Measurements from ENCODE around the gene DDX47. TPM values are rescaled to one million over a fixed set of nuclear protein-coding genes. Genes with fewer than 3 reads are reported as not detected.
A peak's percentile ranks its signal among the peaks of the same experiment; 100 is the strongest.
"Not testable (repeated sequence)": the region's sequence is repeated elsewhere in the genome, so short reads cannot be mapped to it uniquely, and the experiment has no call there.

Gene DDX47
- polyA plus RNA-seq, 1 of the 3 experiments (the other 2 are of a cell fraction): 68.4 TPM

DNA sequence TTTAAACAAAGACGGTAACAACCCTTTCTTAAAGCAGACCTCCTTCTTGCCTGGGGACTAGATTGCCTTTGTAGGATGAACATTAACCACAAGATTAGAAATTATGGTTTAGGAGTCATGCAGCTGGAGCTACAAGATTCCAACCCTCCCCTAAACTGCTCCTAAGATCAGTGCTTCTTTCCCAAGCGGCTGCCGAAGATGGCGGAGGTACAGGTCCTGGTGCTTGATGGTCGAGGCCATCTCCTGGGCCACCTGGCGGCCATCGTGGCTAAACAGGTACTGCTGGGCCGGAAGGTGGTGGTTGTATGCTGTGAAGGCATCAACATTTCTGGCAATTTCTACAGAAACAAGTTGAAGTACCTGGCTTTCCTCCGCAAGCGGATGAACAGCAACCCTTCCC, 62.2 kb downstream of the DDX47 start:
- H3K27ac ChIP-seq (ENCODE audit: low read depth in 2 of 2, low read length in 1 of 2); H3K4me3 ChIP-seq (ENCODE audit: low read depth in 2 of 2, low read length in 1 of 2); H3K4me2 ChIP-seq; H4K20me1 ChIP-seq (ENCODE audit: insufficient read depth); H3K79me2 ChIP-seq (ENCODE audit: insufficient read depth); POLR2A ChIA-PET; CTCF ChIA-PET; DNase-seq; H3K36me3 ChIP-seq (replicated peaks in 1 of 2; ENCODE audit: control insufficient read depth in 1 of 2, insufficient read depth in 2 of 2, low read length in 1 of 2); H2AFZ ChIP-seq (ENCODE audit: low read depth); H3K9ac ChIP-seq; H3K9me3 ChIP-seq; H3K27me3 ChIP-seq (ENCODE audit: insufficient read depth); H3K9me2 ChIP-seq: not testable (repeated sequence)
- Histone ChIP-seq H3K4me1 (ENCODE audit: control insufficient read depth in 1 of 2, insufficient read depth in 2 of 2, low read depth in 1 of 2, low read length in 1 of 2) (peaks cover 9 to 24% of the 10 kb centered on the region in 2 experiments), H3F3A (replicated peaks; ENCODE audit: insufficient read depth) (peaks cover 27% of the 10 kb centered on the region)
- WGBS (ENCODE audit: low lambda C conversion rate): 93% methylated on average over 8 of the region's 10 CpGs

- Histone ChIP-seq H4K20me1 (ENCODE audit: insufficient read depth) (no peaks in the 10 kb centered on the region), H3F3A (replicated peaks; ENCODE audit: insufficient read depth) (peaks cover 10% of the 10 kb centered on the region), H3K4me3 (ENCODE audit: low read depth in 2 of 2, low read length in 1 of 2) (no peak overlapping the region), H3K9ac (no peak overlapping the region), H3K36me3 (replicated peaks in 1 of 2; ENCODE audit: control insufficient read depth in 1 of 2, insufficient read depth in 2 of 2, low read length in 1 of 2) (no peaks in the 10 kb centered on the region), H2AFZ (ENCODE audit: low read depth) (no peak overlapping the region), H3K27ac (ENCODE audit: low read depth in 2 of 2, low read length in 1 of 2) (peak overlapping the region in 1 of 2 experiments; percentile 30; a peak in 1 of 4 replicates), H3K79me2 (ENCODE audit: insufficient read depth) (no peaks in the 10 kb centered on the region), H3K9me2 (no peaks in the 10 kb centered on the region), H3K27me3 (ENCODE audit: insufficient read depth) (no peaks in the 10 kb centered on the region), H3K9me3 (no peaks in the 10 kb centered on the region), H3K4me2 (no peak overlapping the region), H3K4me1 (ENCODE audit: control insufficient read depth in 1 of 2, insufficient read depth in 2 of 2, low read depth in 1 of 2, low read length in 1 of 2) (peaks cover 9 to 16% of the 10 kb centered on the region in 2 experiments)
- CTCF ChIA-PET: interaction anchor here (1.1 to 1.8 kb wide), 9 partner anchors 9 to 335 kb away, joined by 3 to 9 read pairs (median 5); partner anchors contain the start of gene GPRC5A
- POLR2A ChIA-PET: interaction anchor here (1.5 kb wide), 1 partner anchor 85 kb away, joined by 5 read pairs; no protein-coding TSS in a partner anchor
- WGBS (ENCODE audit: low lambda C conversion rate): 64% methylated on average over 5 of the region's 5 CpGs
- TF ChIP-seq NFIC (IDR thresholded peaks at IDR 0.05; ENCODE audit: borderline replicate concordance) (no peak), RXRA (IDR thresholded peaks at IDR 0.05; ENCODE audit: borderline replicate concordance, low read depth) (no peak)
- no peak for DNase-seq
Observed at GRCh38 chr12:12877153-12877768, 64.1 kb downstream of the DDX47 start.

DNA sequence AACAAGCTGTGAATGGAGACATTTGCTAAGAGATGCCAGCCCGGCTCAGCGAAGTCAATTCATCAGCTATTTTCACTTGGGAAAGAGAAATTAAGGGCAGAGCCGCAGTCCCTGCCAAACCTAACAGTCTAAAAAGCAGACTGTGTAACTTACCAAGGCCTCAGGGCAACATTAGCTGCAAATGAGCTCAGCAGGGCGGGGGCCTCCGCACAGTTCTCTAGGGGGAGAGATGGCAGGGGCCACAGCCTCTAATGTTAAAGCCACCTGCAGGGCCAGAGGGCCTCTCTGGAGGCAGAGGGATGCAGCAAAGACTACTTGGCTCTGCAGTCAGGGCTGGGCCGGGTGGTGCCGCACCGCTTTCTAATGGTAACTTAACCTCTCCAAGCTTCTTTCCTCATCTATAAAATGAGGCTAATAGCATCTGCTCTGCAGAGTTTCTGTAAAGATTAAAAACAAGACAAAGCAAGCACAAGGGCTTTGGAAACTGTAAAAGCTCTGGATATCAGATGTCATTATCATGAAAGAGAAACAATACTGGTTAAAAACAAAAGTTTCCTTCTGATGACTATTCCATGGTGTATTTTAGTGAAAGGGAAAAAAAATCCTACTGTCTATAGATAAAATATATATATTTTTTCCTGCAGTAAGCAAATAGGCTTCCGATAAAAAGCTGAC, 64.8 kb downstream of the DDX47 start:
- peak overlapping the region in 1 of 2 experiments; percentile 30; a peak in 1 of 4 replicates for H3K27ac ChIP-seq (ENCODE audit: low read depth in 2 of 2, low read length in 1 of 2)
- H3F3A ChIP-seq (replicated peaks; ENCODE audit: insufficient read depth): peaks cover 5% of the 10 kb centered on the region
- no peaks in the 10 kb centered on the region for H3K9me2 ChIP-seq
- H3K9me3 ChIP-seq: no peaks in the 10 kb centered on the region
- H3K4me1 ChIP-seq (ENCODE audit: control insufficient read depth in 1 of 2, insufficient read depth in 2 of 2, low read depth in 1 of 2, low read length in 1 of 2): peaks cover 9 to 10% of the 10 kb centered on the region in 2 experiments
- TF ChIP-seq RCOR1 (IDR thresholded peaks at IDR 0.05; ENCODE audit: low read length): peak; percentile 32
- no peak for TF ChIP-seq GATA2 (CRISPR knock-in tag; IDR thresholded peaks at IDR 0.05)
- no peak overlapping the region for H2AFZ ChIP-seq (ENCODE audit: low read depth)
- no peak overlapping the region for H3K4me2 ChIP-seq
- ChIA-PET POLR2A (interaction anchor here (1.5 kb wide), 1 partner anchor 86 kb away, joined by 5 read pairs; no protein-coding TSS in a partner anchor), CTCF (interaction anchor here (1.1 to 1.8 kb wide), 9 partner anchors 9 to 334 kb away, joined by 3 to 9 read pairs (median 5); partner anchors contain the start of gene GPRC5A)
- no peaks in the 10 kb centered on the region for H3K79me2 ChIP-seq (ENCODE audit: insufficient read depth)
- H3K36me3 ChIP-seq (replicated peaks in 1 of 2; ENCODE audit: control insufficient read depth in 1 of 2, insufficient read depth in 2 of 2, low read length in 1 of 2): no peaks in the 10 kb centered on the region
- 65% methylated on average over 9 of the region's 9 CpGs for WGBS (ENCODE audit: low lambda C conversion rate)
- H3K4me3 ChIP-seq (ENCODE audit: low read depth in 2 of 2, low read length in 1 of 2): no peak overlapping the region
- peak; percentile 61 for DNase-seq
- H3K9ac ChIP-seq: no peak overlapping the region
- H3K27me3 ChIP-seq (ENCODE audit: insufficient read depth): no peaks in the 10 kb centered on the region
- H4K20me1 ChIP-seq (ENCODE audit: insufficient read depth): no peaks in the 10 kb centered on the region

Small RNA genes within 50 kb of the gene (small RNA-seq; reads per million reads assigned to genes)
- gene AC007215.1: 0 reads per million in 7 experiments
- 0 reads per million in 7 experiments for gene MIR613

Other genes starting within 250 kb of the DDX47 start
- gene CREBL2, start 201.5 kb upstream of the DDX47 start, polyA plus RNA-seq (2012; rRNA removed): 12.6 and 16.2 TPM in 2 replicates
- gene GPR19, start 117.2 kb upstream of the DDX47 start, polyA plus RNA-seq (2012; rRNA removed): 0.41 and 0.55 TPM in 2 replicates
- gene CDKN1B, start 96.0 kb upstream of the DDX47 start, polyA plus RNA-seq (2012; rRNA removed): 6.8 and 9.2 TPM in 2 replicates
- gene APOLD1, start 27.7 kb upstream of the DDX47 start, polyA plus RNA-seq (2012; rRNA removed): 1.6 and 1.7 TPM in 2 replicates
- gene GPRC5A, start 78.2 kb downstream of the DDX47 start, polyA plus RNA-seq (2012; rRNA removed): 12.7 and 16.1 TPM in 2 replicates
- gene GPRC5D, start 138.8 kb downstream of the DDX47 start, polyA plus RNA-seq (2012; rRNA removed): not detected in 2 replicates
- 16.3 and 17.9 TPM in 2 replicates for gene HEBP1, start 186.9 kb downstream of the DDX47 start, polyA plus RNA-seq (2012; rRNA removed)
- 3.7 and 4.9 TPM in 2 replicates for gene FAM234B, start 231.0 kb downstream of the DDX47 start, polyA plus RNA-seq (2012; rRNA removed)